ENCODE measurements around the gene TK2.

GRCh38 chr16:66569131-66569530 lies 19.2 kb upstream of the TK2 start:
- no peak for TF ChIP-seq EZH2 (IDR thresholded peaks at IDR 0.05; ENCODE audit: insufficient read depth, poor library complexity, severe bottlenecking)
- no peak for TF ChIP-seq EZH2phosphoT487 (IDR thresholded peaks at IDR 0.05; ENCODE audit: insufficient read depth, low read depth)

All from GM23248 (cell line).